Activated effector memory CD4-positive, alpha-beta T cell treated with anti-CD3 and anti-CD28 coated beads, Interleukin-2, amount 50 U/mL, for 16 hours (primary cell): ENCODE measurements around the gene ATAD3C.
A peak's percentile ranks its signal among the peaks of the same experiment; 100 is the strongest.
"Not testable (repeated sequence)": the region's sequence is repeated elsewhere in the genome, so short reads cannot be mapped to it uniquely, and the experiment has no call there.

Experiments
- DNase-seq: peaks from one replicate; pipeline ENCODE4 v3.0.0-alpha.2; 2020

ATAD3C gene

DNA sequence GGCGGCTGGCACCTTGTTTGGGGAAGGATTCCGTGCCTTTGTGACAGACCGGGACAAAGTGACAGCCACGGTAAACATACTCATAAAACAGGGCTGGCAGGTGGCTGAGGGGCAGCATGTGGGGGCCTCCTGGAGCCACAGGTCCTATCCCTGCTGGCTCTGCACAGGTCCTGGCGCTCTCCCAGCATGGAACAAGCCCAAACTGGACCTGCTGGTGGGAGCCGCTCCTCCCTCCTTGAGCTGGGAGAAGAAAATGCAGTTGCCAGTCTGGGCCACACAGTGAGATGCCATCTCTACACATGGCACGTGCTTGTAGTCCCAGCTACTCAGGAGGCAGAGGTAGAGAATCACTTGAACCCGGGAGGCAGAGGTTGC lies 2.9 kb downstream of the ATAD3C start:
- not testable (repeated sequence) for DNase-seq

DNA sequence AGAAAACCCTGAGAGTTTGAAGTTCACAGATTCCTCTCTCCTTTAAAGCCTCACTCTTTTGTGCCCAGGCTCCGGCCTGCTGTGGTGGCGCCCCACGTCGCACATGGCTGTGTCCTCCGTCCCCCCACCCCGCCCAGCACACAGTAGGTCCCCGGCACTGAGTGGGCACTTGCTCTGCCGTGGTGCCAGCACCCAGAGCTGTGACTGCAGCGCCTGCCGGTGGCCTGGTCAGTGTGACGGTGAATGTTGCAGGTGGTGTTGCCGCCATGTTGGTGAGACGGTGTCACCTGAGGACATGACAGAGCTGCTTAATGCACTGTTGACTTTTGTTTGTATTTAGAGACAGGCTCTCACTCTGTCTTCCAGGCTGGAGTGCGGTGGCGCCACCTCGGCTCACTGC lies 3.4 kb downstream of the ATAD3C start:
- DNase-seq = no peak

DNA sequence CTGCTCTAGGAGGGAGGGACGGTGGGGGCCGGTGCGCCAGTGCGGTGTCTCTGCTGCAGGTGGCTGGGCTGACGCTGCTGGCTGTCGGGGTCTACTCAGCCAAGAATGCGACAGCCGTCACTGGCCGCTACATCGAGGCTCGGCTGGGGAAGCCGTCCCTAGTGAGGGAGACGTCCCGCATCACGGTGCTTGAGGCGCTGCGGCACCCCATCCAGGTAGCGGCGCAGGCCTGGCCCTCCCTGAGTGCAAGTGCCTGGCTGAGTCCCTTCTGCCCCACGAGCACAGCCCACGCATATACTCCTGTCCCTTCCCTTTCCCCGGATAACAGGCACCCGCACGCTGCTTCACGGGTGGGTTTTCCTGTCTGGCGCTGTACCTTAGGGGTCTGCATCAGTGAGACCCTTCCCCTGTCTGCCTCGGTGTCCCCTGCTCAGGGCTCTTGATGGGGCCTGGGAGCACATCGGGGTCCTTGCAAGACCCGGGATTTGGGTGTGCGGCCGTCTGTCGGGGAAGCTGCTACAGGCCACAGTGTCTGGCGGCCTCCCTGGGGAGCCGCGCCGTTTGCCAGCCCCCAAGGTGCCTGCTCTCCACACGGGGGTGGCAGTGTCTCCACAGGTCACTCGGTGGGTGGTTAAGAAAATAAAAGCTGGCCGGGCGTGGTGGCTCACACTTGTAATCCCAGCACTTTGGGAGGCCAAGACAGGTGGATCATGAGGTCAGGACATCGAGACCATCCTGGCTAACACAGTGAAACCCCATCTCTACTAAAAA lies 5.0 kb downstream of the ATAD3C start:
- DNase-seq = not testable (repeated sequence)

DNA sequence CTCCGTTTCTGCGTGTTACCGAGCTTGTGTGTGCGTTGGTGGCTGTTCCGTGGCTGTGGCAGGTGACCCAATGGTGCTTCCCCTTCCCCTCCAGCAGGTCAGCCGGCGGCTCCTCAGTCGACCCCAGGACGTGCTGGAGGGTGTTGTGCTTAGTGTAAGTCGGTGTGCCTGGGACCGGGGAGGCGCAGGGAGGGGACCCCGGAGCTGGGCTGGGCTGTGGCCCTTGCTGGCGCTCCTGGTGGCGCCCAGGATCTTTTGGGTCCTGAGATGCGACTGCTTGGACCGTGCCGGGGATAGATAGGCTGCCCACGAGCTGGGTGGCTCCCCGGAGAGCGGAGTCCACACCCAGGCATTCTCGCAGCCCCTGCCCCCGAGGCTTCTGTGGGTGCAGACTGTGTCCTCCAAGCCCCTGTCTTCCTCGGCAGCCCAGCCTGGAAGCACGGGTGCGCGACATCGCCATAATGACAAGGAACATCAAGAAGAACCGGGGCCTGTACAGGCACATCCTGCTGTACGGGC lies 5.9 kb downstream of the ATAD3C start:
- no peak for DNase-seq

DNA sequence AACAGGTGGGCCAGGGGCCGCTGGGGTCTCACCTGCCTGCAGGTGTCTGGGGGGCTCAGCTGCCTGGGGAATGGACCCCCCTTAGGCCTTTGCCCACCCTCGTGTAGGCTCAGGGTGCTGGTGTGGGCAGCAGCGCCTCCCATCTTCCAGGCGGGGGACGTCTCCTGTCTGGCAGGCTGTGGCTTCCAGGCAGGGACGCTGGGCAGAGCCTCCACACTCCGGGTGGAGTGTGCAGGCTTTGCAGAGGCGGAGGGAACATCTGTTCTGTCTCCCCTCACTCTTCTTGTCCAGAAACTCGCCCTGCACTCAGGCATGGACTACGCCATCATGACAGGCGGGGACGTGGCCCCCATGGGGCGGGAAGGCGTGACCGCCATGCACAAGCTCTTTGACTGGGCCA lies 6.4 kb downstream of the ATAD3C start:
- DNase-seq = not testable (repeated sequence)

DNA sequence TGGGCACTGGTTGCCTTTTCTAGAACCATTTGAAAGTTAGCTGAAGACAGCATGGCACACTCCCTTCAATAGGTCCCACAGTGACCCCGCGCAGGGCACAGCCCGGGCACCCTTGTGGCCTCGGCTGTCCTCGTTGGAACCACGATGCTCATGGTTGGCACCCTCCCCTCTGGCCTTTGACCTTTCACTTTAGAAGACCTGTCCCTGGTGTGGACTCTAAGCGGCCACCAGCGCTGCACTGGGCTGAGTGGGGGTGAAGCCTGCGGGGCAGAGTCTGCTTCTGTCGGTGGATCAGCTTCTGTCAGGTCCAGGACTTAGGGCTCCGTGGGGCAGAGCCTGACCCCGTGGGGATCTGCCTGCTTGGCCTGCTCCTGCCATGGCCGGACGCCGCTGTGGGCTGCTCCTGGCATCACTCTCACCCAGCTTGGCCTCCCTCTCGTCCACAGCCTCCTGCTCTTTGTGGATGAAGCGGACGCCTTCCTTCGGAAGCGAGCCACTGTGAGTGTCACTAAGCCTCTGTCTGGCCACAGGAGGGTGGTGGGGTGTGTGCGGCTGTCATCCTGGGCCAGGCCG lies 7.3 kb downstream of the ATAD3C start:
- not testable (repeated sequence) for DNase-seq

DNA sequence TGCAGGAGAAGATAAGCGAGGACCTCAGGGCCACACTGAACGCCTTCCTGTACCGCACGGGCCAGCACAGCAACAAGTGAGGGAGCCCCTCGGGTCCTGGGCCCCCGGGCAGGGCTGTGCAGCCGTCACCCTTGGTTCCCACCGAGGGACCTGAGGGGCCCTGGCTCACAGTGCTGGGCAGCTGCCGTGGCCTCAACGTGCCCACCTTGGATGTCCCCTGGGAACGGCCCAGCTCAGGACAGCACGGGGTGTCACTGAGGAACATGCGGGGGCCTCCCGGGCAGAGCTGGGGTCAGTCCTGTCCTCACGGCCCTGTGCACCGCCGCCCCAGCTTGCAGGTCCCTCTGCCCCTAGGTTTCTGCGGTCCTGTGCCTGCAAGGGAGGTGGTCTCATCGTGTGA lies 9.7 kb downstream of the ATAD3C start:
- DNase-seq = not testable (repeated sequence)

DNA sequence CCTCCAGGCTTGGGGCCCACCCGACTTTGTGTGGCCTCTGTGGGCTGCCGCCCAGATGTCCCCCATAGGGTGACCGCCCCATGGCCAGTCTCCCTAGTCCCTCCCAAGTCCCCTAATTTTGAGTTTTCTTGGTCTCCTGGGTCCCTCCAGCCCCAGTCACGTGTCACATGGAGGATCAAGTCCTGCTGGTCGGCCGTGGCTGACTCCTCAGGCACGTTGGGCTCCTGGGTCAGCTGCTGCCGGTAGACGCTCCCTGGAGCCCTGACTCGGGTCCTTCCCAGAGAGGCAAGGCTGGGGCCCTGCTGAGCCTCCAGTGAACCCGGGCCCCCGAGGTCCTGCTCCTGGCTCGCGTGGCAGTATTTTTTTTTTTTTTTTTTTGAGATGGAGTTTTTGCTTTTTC lies 10.2 kb downstream of the ATAD3C start:
- not testable (repeated sequence) for DNase-seq

DNA sequence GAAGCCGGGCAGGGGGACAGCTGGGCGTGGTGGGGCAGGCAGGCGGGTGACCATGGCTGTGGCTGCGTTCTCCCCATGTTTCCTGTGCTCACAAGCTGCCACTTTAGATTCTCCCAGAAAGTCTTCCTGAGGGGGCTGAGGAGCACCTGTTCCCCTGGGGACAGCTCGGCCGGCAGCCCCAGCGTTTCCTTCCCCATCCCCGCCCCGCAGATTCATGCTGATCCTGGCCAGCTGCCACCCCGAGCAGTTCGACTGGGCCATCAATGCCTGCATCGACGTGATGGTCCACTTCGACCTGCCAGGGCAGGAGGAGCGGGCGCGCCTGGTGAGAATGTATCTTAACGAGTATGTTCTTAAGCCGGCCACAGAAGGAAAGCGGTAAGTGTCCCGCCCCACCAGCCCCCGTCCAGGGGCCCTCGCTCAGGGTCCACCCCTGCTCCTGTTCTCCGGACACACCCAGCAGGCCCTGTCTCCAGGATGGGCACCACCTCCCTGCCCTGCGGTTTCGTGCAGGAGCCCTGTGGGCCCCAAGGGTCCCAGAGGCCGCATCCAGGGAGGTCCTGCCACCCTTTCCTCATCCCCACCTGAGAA lies 11.1 kb downstream of the ATAD3C start:
- DNase-seq = no peak

DNA sequence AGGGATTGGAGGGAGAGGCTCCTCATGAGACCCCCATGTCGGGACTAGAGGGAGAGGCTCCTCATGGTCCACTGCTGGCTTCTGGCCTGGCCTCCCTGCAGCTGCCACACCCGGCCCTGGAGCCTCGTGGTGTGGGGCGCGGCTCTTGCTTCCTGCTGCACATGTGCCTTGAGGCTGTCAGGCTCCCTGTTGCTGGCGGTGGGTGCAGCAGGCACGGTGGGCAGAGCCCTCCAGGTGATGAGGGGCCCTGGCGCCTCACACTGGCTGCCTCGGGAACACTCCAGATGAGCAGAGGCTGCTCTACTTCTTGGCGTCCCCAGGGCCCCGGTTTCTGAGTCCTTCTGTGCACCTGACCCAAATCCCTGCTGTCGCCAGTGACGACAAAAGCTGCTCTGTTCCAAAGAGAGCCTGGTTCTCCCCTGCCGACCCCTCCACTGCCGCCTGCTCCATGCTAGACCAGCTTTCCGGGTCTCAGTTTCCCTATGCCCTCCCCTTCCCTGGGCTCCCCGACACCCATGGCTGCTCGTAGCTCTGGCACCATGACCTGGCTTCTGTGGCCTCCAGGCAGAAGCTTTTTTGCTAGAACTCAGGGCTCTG lies 12.3 kb downstream of the ATAD3C start:
- DNase-seq = no peak

DNA sequence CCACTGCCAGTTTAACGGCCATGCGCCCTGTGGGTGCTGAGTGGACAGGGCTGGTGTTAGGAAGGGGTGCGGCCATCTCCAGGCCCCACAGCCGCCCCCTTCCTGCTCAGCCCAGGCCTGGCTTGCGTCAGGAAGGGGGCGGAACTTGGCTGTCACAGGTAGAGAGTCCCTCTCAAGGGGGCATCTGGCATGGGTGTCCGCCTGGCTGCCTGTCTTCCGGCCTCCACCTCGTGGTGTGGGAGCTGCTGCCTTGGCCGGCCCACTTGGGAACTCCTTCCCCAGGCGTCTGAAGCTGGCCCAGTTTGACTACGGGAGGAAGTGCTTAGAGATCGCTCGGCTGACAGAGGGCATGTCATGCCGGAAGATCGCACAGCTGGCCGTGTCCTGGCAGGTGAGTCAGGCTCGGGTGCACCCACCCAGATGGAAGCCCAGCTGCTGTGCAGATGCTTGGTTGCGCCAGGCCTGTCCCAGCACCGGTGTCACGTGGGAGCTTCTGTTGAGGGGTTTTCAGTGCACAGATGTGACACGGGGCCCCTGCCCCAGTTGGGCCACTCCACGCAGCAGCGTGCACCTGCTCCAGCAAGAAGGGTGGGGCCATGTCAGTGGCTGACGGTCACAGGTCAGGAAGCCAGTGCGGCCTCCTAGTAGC lies 13.0 kb downstream of the ATAD3C start:
- peak; percentile 71 for DNase-seq

DNA sequence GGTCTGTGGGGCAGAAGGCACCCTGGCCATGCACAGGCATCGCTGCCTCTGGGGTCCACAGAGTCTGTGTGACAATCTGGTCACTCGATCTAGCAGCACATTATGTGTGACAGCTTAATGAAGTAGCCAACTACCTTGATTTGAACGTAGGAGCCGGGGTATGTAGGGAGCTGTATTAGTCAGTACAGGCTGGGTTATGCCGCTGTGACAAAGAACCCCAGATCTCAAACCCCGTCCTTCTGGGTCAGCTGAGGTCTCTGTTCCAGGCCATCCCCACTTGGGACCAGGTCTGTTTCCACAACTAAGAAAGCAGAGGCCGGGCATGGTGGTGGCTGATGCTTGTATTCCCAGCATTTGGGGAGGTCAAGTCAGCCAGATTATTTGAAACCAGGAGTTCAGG lies 13.8 kb downstream of the ATAD3C start:
- DNase-seq = no peak

DNA sequence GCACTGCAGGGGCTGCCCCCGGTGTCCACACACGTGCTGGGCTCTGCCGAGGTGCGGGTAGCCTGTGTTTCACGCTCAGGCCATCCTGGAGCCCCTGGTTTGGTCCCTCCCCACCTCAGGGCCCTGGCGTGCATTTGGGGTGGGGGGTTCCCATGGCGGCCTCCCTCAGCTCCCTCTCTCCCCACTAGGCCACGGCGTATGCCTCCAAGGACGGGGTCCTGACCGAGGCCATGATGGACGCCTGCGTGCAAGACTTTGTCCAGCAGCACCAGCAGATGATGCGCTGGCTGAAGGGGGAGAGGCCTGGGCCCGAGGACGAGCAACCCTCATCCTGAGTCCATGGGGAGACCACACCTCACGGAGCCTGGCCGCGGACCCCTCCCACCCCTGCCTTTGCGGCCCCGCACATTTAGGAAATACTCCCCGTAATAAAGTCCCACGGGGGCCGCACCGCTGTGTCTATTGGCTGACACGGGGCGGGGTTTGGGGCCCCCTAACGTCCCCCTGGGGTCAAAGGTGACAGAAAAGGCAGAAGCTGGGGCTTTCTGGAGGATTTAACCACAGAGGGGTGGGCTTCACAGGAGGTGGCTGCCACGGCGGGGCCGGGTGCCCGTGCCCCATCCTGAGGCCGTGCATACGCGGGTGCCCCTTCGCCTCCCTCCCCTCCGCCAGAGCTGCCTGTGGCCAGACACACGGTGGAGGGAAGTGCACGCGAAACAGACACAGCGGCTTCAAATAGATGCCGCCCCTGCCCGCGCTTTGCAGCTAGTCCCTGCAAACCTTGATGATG lies 18.9 kb downstream of the ATAD3C start:
- not testable (repeated sequence) for DNase-seq

DNA sequence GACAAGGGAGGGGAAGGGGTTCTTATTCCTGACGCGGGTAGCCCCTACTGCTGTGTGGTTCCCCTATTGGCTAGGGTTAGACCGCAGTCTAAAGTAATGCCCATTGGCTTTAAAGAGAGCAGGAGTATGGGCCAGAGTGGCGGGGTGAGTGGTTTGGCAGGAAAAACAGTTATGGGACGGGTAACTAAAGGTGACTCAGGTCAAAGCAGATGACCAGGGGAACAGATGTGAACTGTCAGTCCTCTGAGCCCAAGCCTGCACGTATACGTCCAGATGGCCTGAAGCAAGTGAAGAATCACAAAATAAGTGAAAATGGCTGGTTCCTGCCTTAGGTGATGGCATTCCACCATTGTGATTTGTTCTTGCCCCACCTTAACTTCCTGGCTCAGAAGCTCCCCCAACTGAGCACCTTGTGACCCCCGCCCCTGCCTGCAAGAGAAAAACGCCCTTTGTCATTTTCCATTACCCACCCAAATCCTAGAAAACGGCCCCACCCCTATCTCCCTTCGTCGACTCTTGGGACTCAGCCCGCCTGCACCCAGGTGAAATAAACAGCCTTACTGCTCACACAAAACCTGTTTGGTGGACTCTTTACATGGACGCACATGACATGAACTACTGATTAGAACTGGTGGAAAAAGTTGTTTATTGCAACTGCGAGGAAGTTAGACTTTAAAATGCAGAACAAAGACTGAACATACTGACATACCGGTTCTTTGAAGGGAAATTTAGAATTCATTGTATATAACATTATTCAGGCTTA lies 21.3 kb downstream of the ATAD3C start:
- DNase-seq = no peak

DNA sequence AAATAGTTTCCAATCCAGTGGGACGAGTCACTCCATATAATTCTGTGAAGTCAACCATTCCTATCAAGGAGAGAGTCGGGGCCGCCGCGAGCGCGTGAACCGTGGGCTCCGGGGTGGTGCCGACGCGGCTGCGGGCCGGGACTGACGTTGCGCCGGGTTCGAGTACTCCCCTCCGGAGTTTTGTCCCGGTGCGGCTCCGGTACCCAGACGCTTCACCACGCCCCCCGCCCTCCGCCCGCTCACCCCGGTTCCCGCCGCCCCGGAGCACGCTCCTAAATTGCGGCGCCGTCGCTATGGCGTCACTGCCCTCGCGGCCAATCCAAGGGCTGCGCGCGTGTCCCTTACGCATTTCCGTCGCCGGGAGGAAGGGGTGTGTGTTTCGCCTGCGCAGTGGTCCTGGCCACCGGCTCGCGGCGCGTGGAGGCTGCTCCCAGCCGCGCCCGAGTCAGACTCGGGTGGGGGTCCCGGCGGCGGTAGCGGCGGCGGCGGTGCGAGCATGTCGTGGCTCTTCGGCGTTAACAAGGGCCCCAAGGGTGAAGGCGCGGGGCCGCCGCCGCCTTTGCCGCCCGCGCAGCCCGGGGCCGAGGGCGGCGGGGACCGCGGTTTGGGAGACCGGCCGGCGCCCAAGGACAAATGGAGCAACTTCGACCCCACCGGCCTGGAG lies 22.0 kb downstream of the ATAD3C start, which contains the start of gene ATAD3B:
ATAD3B (plus strand) TSS at position 377 of the 664 bp plus-strand sequence; CDS start at position 497, 120 bp downstream.
- peak; percentile 97 for DNase-seq

DNA sequence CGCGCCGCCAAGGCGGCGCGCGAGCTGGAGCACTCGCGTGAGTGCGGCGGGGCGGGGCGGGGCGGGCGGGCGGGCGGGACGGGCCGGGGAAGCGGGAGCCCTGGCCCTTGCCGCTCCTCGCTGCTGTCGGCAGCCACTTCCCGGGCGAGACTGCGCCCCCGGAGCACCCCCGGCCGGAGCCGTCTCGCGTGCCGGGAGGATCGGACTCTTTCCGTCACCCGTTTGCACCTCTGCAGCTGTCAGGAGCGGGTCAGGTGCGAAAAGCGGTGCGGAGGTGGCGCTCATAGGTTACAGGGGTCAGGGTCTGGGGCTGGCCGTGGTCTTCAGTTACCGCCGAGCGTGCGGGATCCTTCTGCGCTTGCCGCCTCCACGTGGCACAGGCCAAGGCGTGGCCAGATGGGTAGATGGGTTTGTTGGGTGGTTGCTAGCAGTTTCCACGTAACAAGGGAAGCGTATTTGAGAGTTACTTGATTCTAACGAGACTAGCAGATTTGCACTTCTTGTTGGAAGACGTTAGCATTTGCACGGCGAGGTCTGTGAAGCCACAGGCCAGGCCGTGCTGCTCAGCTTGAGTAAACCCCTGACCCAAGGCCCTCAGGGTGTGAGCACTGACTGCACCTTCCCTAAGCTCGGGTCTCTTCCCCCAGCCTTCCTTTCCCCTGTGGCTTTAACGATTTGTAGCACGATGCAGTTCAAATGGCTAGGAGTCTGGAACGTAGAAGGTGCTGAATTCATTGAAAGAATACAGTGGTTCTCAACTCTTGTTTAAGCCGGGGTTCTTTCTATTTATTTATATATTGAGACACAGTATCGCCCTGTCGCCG lies 22.8 kb downstream of the ATAD3C start:
- DNase-seq = peak; percentile 71

DNA sequence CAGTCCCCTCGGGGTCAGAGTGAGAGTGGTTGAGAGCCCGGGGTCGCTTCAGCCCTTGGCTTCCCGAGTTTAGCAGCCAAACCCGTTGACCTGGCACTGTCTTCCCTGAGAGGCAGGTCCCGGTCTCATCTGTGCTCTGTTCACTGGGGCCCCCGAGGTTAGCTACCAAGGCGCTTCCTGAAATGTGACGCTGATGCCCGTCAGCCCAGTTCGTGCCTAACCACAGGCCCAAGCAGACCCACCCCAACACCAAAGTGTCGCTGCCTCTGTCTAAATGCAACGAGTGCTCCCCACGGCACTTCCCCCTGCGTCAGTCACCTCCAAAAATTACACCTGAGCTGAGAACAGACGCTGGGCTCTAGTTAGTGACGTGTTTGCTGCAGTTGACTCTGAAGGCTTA lies 26.5 kb downstream of the ATAD3C start:
- DNase-seq = not testable (repeated sequence)

DNA sequence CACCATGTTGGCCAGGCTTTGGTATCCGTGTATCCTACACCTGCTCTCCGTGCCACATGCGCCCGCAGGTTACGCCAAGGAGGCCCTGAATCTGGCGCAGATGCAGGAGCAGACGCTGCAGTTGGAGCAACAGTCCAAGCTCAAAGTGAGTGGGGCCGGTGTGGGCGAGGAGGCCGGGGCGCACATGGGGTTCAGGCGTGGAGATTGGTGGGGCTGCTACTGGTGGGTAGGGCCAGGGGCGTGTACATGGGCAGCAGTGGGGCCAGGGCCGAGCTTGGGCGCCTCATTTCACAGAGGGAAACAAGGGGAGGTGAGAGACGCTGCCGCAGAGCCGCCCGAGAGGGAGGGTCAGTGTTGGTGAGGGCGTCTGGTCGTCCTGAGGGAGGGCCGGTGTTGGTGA lies 27.7 kb downstream of the ATAD3C start:
- no peak for DNase-seq

DNA sequence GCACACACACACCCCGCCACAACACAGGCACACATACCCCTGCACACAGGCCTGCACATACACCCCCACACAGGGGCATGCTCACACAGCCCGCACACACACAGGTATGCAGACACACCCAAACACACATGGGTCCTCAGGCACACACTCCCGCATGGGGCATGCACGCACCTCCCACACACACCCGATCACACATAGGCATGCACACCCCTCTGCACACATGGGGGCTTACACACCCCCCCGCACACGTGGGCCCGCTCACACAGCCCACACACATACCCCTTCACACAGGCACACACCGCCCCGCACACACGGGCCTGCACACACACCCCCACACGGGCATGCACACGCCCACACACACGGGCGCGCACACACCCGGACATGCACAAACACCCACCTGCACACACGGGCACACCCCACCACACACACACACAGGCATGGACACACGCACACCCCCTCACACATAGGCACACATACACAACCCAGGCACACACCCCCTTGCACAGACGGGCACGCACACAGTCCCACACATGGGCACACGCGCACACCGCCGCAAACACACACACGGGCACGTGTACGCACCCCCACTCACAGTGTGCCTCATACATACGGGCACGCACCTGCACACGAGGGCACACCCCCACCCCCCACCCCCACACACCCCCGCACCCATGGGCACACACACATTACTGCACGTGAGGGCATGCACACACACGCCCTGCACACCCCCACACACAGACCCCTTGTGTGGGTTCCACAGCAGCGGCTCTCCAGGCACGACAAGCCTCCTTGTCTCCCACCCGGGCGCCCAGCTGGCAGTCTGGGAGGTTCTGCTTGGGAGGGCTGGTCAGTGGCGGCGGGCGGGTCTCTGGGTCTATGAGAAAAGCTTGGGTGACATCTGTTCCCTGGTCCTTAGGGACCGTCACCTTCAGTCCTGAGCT lies 30.3 kb downstream of the ATAD3C start:
- DNase-seq = no peak
